HepG2 (cell line): ENCODE measurements around the gene AGTPBP1. TPM values are rescaled to one million over a fixed set of nuclear protein-coding genes. Genes with fewer than 3 reads are reported as not detected.

Experiments used
- ATAC-seq: fragments of 200-7000 bp; cut with Tn5 transposase; 3 replicates; pipeline ENCODE4 v1.9.1; 2020; ENCODE audit warnings: mild to moderate bottlenecking, moderate library complexity
- BruUV-seq: library from RNA; stranded (reverse); fragments of 400-500 nt; replicated peaks from 2 replicates; lab custom pipeline; 2021; lab: Mats Ljungman, UMichigan
- CTCF ChIA-PET: fragments of 300-600 bp; formaldehyde crosslinking; extraction: SDS; loops from one replicate; lab custom pipeline; 2021; ENCODE audit warnings: low total read pairs, inconsistent platforms, low intra/inter-chr PET ratio; lab: Yijun Ruan, JAX
- POLR2A ChIA-PET: fragments of 350-600 bp; sonication (Branson Sonifier 250); formaldehyde crosslinking; loops from one replicate; lab custom pipeline; 2020; ENCODE audit warnings: antibody characterized with exemption, inconsistent platforms; lab: Yijun Ruan, JAX
- DNase-seq: peaks from one replicate; pipeline ENCODE4 v3.0.0-alpha.2; 2015; ENCODE audit warnings: low spot score
- FAIRE-seq: peaks from 3 replicates; lab custom pipeline; 2011; peaks lifted over from hg19 to GRCh38; lab: Jason Lieb, UNC
- H2AFZ ChIP-seq: one replicate; pipeline ENCODE4 v1.6.1; 2011; ENCODE audit warnings: low read length, inconsistent platforms
- H3K27ac ChIP-seq: fragments of 300-600 bp; 3 replicates; pipeline ENCODE4 v1.8.0; 2011; ENCODE audit warnings: mixed run types, mild to moderate bottlenecking, mixed read lengths, low read length, inconsistent platforms; ENCODE audit not compliant: insufficient read depth; ENCODE audit errors: extremely low read length
- H3K27me3 ChIP-seq, 2 experiments: fragments of 200-600 bp in 1 of 2; 2 replicates in 1 of 2; 3 replicates in 1 of 2; pipeline versions ENCODE4 v1.6.0 to v1.8.0; 2011; ENCODE audit warnings: low read length in 2 of 2, mild to moderate bottlenecking in 2 of 2, moderate library complexity in 2 of 2, inconsistent platforms in 1 of 2; ENCODE audit not compliant: insufficient read depth in 2 of 2, control insufficient read depth in 1 of 2
- H3K36me3 ChIP-seq, 2 experiments: fragments of 200-600 bp in 1 of 2; replicated peaks in 1 of 2; 2 replicates in 1 of 2; 3 replicates in 1 of 2; pipeline versions ENCODE4 v1.5.1 to v1.8.0; 2011; ENCODE audit warnings: low read length in 2 of 2, inconsistent platforms in 1 of 2; ENCODE audit not compliant: insufficient read depth in 2 of 2, control insufficient read depth in 1 of 2
- H3K4me1 ChIP-seq: 2 replicates; pipeline ENCODE4 v1.5.1; 2012; ENCODE audit warnings: low read length, inconsistent platforms; ENCODE audit not compliant: insufficient read depth
- H3K4me2 ChIP-seq: 2 replicates; pipeline ENCODE4 v1.6.0; 2011; ENCODE audit warnings: low read depth, low read length, inconsistent platforms
- H3K4me3 ChIP-seq, 3 experiments: fragments of 200-600 bp in 1 of 3; sonication (generic), shearing (Covaris generic) in 1 of 3; replicated peaks in 1 of 3; 2 replicates each; pipeline ENCODE4 v1.5.1; 2011 to 2016; ENCODE audit warnings: low read length in 3 of 3, inconsistent platforms in 2 of 3, low read depth in 2 of 3, mild to moderate bottlenecking in 2 of 3, control low read depth in 1 of 3, mixed read lengths in 1 of 3; ENCODE audit not compliant: insufficient read depth in 1 of 3
- H3K79me2 ChIP-seq: one replicate; pipeline ENCODE4 v1.6.1; 2011; ENCODE audit warnings: low read length, inconsistent platforms; ENCODE audit not compliant: insufficient read depth
- H3K9ac ChIP-seq: 2 replicates; pipeline ENCODE4 v1.6.0; 2011; ENCODE audit warnings: mild to moderate bottlenecking, low read depth, low read length, inconsistent platforms; ENCODE audit not compliant: insufficient read depth
- H3K9me3 ChIP-seq: 2 replicates; pipeline ENCODE4 v1.5.1; 2012; ENCODE audit warnings: mild to moderate bottlenecking, low read length
- H4K20me1 ChIP-seq: 2 replicates; pipeline ENCODE4 v1.6.0; 2011; ENCODE audit warnings: inconsistent platforms, mild to moderate bottlenecking, low read length, moderate library complexity; ENCODE audit not compliant: insufficient read depth
- FOSL2 ChIP-seq: sonication (generic); formaldehyde crosslinking; IDR thresholded peaks from 2 replicates; pipeline ENCODE4 v1.4.0; 2020; ENCODE audit warnings: missing genetic modification reagents
- NR2C2 ChIP-seq: sonication (generic); formaldehyde crosslinking; IDR thresholded peaks from 2 replicates; pipeline ENCODE4 v1.4.0; 2020; ENCODE audit warnings: missing genetic modification reagents, mild to moderate bottlenecking, moderate library complexity, borderline replicate concordance
- XRCC5 ChIP-seq: fragments of 200-400 bp; formaldehyde crosslinking; optimal IDR thresholded peaks from 2 replicates; pipeline ENCODE3; 2017; ENCODE audit warnings: mild to moderate bottlenecking, low read length
- ZNF232 ChIP-seq: sonication (generic); formaldehyde crosslinking; IDR thresholded peaks from 2 replicates; pipeline ENCODE4 v1.4.0; 2020; ENCODE audit warnings: missing genetic modification reagents, borderline replicate concordance
- in situ Hi-C: cut with HindIII; loops from 2 replicates; pipeline ENCODE4 v1.10.0; 2017; ENCODE audit warnings: low pct_unique_long_range_greater_than_20kb; ENCODE audit not compliant: extremely low pct_ligation_motif_present
- intact Hi-C: fragments of 100-400 bp; cut with micrococcal nuclease; formaldehyde crosslinking; loops from one replicate; pipeline ENCODE4 v1.10.0; 2022; ENCODE audit not compliant: unreplicated experiment
- polyA plus RNA-seq, 8 experiments: library from polyadenylated mRNA; depleted of rRNA in 3 of 8; stranded (reverse) in 7 of 8; unstranded in 1 of 8; fragments of >200 nt; fragmentation: Illumina TruSeq in 4 of 8; extraction: Trizol in 4 of 8; gene quantifications; 2 replicates each; pipeline versions ENCODE4 v1.2.1 to v1.2.3, GENCODE V29; 2011 to 2016; ENCODE audit warnings: low read depth in 4 of 8, missing spikeins in 1 of 8, mixed read lengths in 1 of 8; ENCODE audit not compliant: insufficient read depth in 1 of 8
- total RNA-seq, 5 experiments: library from RNA; depleted of rRNA; stranded (reverse); fragments of >200 nt; fragmentation: Illumina TruSeq; extraction: Trizol; gene quantifications; 2 replicates each; pipeline ENCODE4 v1.2.3, GENCODE V29; 2016; ENCODE audit warnings: low read depth in 1 of 5
- TF ChIP-seq, protein P1 (sequence below): sonication (generic); formaldehyde crosslinking; IDR thresholded peaks from 2 replicates; pipeline ENCODE4 v1.5.0; 2020; ENCODE audit warnings: missing genetic modification reagents
- TF ChIP-seq, protein P2 (sequence below): sonication (generic); formaldehyde crosslinking; conservative IDR thresholded peaks from 2 replicates; pipeline ENCODE4 v1.8.0; 2022; ENCODE audit warnings: low read depth, missing genetic modification reagents
- TF ChIP-seq, protein P3 (sequence below): sonication (generic); formaldehyde crosslinking; IDR thresholded peaks from 2 replicates; pipeline ENCODE4 v1.4.0; 2020; ENCODE audit warnings: mild to moderate bottlenecking, missing genetic modification reagents, borderline replicate concordance
- TF ChIP-seq, protein P4 (sequence below): sonication (generic); formaldehyde crosslinking; IDR thresholded peaks from 2 replicates; pipeline ENCODE4 v1.4.0; 2020; ENCODE audit warnings: mild to moderate bottlenecking, missing genetic modification reagents
- TF ChIP-seq, protein P5 (sequence below): IDR thresholded peaks from 2 replicates; pipeline ENCODE4 v1.6.1; 2016; ENCODE audit warnings: mild to moderate bottlenecking
- TF ChIP-seq, protein P6 (sequence below): fragments of 450-650 bp; IDR thresholded peaks from 2 replicates; pipeline ENCODE4 v1.6.1; 2016

Gene AGTPBP1
- total and polyA plus RNA-seq, 2 of the 13 experiments (the other 11 are each of a cell fraction or from before 2014, with no cell fraction given), result 9.7 to 22.3 TPM

DNA sequence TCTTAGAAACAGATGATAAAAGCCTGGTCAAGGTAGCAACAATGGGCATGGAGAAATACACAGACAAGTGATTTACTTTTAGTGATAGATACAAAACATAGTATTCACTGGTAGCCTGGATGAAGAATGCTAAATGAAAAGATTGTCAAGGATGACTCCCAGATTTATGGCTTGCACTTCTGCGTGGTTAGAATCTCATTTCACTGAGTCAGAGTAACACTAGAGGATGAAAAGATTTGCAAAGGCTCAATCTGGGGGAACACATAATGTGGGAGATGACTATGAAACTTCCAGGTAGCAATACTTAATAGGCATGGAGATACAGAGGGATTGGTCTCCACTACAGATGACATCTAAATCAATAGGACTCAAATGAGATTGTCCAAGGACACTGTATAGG is 38.4 kb downstream of the AGTPBP1 start (continued):
- TF ChIP-seq, protein P1, sequence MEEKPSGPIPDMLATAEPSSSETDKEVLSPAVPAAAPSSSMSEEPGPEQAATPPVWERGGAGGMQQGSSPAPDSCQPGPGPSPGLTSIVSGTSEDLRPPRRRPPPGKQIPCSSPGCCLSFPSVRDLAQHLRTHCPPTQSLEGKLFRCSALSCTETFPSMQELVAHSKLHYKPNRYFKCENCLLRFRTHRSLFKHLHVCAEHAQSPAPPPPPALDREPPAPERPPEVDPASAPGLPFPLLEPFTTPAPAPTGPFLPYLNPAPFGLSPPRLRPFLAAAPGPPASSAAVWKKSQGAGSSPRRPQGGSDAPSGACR (CRISPR knock-in tag), result no peak
- no peak for TF ChIP-seq ZNF232 (CRISPR knock-in tag)
- TF ChIP-seq, all 625 proteins: peak for 0

DNA sequence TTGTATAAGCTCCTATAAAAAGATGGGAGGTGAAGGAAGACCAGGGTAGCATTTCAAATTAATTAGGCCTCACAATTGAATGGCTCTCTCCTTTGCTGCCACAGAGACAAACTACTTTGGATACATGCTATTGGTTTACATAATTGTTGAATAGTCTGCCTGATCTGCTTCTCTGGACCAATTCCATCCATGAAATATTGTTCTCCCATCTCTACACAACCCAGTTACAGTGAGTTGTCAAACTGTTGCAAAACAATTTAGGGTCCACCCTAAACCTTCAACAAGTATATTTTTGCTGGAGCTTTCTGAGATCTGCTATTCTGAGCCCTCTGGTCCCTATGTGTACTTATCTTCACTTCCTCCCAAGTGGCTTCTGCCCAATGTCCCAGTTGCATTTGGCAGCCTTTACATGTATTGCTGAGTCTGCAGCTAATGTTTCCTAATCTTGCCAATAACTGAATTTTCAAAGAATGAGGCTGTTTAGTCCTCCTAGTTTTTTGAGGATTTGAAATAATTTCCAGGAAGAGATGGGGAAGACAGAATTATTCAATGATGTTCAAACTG is 38.9 kb downstream of the AGTPBP1 start:
- H4K20me1 ChIP-seq, result no peaks in the 10 kb centered on the region; the same call in 1 of the 2 replicates
- H3K4me3 ChIP-seq, result no peak overlapping the region
- H3K27ac ChIP-seq, result no peak overlapping the region
- H3K27me3 ChIP-seq, result no peaks in the 10 kb centered on the region
- no peak overlapping the region for H2AFZ ChIP-seq
- POLR2A ChIA-PET, result no interaction called here
- ATAC-seq (no peak), DNase-seq (no peak), FAIRE-seq (no peak)
- intact Hi-C loops, result no loop called here
- H3K4me1 ChIP-seq, result no peaks in the 10 kb centered on the region
- H3K79me2 ChIP-seq, result peaks cover 3% of the 10 kb centered on the region
- no peaks in the 10 kb centered on the region for H3K36me3 ChIP-seq
- H3K9ac ChIP-seq, result no peak overlapping the region
- CTCF ChIA-PET, result interaction anchor here (0.7 kb wide), 1 partner anchor 72 kb away, joined by 3 read pairs; no protein-coding TSS in a partner anchor
- no TSS peak for BruUV-seq
- in situ Hi-C loops, result no loop called here
- H3K9me3 ChIP-seq, result no peaks in the 10 kb centered on the region
- no peak overlapping the region for H3K4me2 ChIP-seq
- TF ChIP-seq, protein P2, sequence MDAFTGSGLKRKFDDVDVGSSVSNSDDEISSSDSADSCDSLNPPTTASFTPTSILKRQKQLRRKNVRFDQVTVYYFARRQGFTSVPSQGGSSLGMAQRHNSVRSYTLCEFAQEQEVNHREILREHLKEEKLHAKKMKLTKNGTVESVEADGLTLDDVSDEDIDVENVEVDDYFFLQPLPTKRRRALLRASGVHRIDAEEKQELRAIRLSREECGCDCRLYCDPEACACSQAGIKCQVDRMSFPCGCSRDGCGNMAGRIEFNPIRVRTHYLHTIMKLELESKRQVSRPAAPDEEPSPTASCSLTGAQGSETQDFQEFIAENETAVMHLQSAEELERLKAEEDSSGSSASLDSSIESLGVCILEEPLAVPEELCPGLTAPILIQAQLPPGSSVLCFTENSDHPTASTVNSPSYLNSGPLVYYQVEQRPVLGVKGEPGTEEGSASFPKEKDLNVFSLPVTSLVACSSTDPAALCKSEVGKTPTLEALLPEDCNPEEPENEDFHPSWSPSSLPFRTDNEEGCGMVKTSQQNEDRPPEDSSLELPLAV, result no peak
- no peak for TF ChIP-seq XRCC5
- TF ChIP-seq, protein P3, sequence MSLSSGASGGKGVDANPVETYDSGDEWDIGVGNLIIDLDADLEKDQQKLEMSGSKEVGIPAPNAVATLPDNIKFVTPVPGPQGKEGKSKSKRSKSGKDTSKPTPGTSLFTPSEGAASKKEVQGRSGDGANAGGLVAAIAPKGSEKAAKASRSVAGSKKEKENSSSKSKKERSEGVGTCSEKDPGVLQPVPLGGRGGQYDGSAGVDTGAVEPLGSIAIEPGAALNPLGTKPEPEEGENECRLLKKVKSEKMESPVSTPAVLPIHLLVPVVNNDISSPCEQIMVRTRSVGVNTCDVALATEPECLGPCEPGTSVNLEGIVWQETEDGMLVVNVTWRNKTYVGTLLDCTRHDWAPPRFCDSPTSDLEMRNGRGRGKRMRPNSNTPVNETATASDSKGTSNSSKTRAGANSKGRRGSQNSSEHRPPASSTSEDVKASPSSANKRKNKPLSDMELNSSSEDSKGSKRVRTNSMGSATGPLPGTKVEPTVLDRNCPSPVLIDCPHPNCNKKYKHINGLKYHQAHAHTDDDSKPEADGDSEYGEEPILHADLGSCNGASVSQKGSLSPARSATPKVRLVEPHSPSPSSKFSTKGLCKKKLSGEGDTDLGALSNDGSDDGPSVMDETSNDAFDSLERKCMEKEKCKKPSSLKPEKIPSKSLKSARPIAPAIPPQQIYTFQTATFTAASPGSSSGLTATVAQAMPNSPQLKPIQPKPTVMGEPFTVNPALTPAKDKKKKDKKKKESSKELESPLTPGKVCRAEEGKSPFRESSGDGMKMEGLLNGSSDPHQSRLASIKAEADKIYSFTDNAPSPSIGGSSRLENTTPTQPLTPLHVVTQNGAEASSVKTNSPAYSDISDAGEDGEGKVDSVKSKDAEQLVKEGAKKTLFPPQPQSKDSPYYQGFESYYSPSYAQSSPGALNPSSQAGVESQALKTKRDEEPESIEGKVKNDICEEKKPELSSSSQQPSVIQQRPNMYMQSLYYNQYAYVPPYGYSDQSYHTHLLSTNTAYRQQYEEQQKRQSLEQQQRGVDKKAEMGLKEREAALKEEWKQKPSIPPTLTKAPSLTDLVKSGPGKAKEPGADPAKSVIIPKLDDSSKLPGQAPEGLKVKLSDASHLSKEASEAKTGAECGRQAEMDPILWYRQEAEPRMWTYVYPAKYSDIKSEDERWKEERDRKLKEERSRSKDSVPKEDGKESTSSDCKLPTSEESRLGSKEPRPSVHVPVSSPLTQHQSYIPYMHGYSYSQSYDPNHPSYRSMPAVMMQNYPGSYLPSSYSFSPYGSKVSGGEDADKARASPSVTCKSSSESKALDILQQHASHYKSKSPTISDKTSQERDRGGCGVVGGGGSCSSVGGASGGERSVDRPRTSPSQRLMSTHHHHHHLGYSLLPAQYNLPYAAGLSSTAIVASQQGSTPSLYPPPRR (CRISPR knock-in tag), result no peak
- no peak for TF ChIP-seq NR2C2 (CRISPR knock-in tag)
- TF ChIP-seq, protein P4, sequence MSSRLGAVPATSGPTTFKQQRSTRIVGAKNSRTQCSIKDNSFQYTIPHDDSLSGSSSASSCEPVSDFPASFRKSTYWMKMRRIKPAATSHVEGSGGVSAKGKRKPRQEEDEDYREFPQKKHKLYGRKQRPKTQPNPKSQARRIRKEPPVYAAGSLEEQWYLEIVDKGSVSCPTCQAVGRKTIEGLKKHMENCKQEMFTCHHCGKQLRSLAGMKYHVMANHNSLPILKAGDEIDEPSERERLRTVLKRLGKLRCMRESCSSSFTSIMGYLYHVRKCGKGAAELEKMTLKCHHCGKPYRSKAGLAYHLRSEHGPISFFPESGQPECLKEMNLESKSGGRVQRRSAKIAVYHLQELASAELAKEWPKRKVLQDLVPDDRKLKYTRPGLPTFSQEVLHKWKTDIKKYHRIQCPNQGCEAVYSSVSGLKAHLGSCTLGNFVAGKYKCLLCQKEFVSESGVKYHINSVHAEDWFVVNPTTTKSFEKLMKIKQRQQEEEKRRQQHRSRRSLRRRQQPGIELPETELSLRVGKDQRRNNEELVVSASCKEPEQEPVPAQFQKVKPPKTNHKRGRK, result no peak
- no peak for TF ChIP-seq FOSL2 (CRISPR knock-in tag)
- TF ChIP-seq, protein P5, sequence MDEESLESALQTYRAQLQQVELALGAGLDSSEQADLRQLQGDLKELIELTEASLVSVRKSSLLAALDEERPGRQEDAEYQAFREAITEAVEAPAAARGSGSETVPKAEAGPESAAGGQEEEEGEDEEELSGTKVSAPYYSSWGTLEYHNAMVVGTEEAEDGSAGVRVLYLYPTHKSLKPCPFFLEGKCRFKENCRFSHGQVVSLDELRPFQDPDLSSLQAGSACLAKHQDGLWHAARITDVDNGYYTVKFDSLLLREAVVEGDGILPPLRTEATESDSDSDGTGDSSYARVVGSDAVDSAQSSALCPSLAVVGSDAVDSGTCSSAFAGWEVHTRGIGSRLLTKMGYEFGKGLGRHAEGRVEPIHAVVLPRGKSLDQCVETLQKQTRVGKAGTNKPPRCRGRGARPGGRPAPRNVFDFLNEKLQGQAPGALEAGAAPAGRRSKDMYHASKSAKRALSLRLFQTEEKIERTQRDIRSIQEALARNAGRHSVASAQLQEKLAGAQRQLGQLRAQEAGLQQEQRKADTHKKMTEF (CRISPR knock-in tag), result no peak
- TF ChIP-seq, protein P6, sequence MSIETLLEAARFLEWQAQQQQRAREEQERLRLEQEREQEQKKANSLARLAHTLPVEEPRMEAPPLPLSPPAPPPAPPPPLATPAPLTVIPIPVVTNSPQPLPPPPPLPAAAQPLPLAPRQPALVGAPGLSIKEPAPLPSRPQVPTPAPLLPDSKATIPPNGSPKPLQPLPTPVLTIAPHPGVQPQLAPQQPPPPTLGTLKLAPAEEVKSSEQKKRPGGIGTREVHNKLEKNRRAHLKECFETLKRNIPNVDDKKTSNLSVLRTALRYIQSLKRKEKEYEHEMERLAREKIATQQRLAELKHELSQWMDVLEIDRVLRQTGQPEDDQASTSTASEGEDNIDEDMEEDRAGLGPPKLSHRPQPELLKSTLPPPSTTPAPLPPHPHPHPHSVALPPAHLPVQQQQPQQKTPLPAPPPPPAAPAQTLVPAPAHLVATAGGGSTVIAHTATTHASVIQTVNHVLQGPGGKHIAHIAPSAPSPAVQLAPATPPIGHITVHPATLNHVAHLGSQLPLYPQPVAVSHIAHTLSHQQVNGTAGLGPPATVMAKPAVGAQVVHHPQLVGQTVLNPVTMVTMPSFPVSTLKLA, result no peak
